Pulmonary artery endothelial cell (primary cell): Measurements from ENCODE around the gene UCN3. TPM values are rescaled to one million over a fixed set of nuclear protein-coding genes. Genes with fewer than 3 reads are reported as not detected.
"Not testable (repeated sequence)": the region's sequence is repeated elsewhere in the genome, so short reads cannot be mapped to it uniquely, and the experiment has no call there.

Experiments
- DNase-seq: peaks from one replicate; pipeline ENCODE4 v3.0.0-alpha.2; 2011; ENCODE audit warnings: low read depth, low spot score
- total RNA-seq: library from RNA; depleted of rRNA; stranded (reverse); fragments of >200 nt; gene quantifications from 2 replicates; pipeline ENCODE4 v1.2.3, GENCODE V29; 2014

The UCN3 gene
- total RNA-seq, 1 donor from 2014 or later: not detected

DNA sequence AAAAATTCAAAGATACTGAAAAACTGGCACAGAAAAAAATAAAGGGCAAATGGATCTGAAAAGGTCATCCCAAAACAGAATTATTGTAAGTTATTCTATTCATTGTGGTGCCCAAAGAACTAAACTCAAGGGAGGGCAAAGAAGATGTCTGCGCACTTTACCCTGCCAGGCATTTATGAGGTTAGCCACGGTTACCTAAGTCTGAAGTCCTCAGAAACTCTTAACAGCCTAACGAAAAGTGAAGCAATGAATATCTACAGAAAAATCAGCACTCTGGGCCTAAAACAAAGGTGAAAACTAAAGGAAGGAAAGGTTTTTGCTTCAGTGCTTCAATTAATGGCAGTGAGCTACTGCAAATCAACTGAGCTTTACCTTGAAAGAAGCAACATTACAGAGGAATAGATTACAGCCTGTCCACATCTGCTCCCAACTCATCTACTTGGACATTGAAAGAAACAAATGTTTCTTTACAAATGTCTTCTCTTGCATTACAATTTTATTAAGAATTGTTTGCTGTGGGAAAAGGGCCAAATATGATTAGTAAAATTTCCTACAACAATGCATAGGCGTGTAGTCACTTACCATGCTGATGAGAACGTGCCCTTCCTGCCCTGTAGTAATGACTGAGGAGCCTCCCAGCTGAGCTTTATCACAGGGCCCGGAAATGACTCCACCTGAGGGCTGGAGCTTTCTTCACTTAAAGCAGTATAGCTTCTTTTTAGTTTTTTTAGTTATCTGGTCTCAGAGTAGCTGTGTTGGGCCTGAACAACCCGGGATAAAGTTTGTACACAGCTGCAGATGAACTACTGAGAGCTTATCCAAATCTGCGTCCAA lies 39.7 kb downstream of the UCN3 start, which contains the start of gene TUBAL3:
Gene TUBAL3 (minus strand): TSS at position 621 of the 834 bp plus-strand sequence. CDS start 36 bp downstream, at position 585.
- DNase-seq: no peak

DNA sequence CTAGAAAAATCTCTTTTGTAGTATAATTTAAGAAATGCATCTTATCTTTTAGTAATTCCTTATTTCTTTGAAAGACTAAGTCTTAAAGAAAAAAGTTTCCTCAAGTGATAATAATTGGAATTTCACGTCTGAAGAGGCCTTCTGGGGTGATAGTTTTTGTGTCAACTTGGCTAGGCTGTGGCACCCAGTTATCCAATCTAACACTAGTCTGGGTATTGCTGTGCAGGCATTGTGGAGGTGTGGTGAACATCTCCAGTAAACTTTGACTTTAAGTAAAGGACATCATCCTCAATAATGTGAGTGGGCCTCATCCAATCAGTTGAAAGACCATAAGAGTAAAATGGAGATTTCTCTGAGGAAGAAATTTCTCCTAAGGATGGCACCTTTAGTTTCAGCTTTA lies 42.2 kb downstream of the UCN3 start:
- DNase-seq: no peak

DNA sequence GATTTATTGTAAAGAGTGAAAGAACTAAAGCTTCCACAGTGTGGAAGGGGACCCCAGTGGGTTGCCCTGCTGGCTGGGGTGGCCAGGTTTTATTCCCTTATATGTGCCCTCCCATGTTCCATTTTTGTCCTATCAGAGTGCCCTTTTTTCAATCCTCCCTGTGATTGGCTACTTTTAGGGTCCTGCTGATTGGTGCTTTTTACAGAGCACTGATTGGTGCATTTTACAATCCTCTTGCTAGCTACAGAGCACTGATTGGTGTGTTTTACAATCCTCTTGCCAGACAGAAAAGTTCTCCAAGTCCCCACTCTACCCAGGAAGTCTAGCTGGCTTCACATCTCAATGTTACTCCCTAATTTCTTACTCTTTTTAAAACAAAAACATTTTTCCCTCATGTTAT lies 46.0 kb downstream of the UCN3 start:
- DNase-seq: not testable (repeated sequence)

DNA sequence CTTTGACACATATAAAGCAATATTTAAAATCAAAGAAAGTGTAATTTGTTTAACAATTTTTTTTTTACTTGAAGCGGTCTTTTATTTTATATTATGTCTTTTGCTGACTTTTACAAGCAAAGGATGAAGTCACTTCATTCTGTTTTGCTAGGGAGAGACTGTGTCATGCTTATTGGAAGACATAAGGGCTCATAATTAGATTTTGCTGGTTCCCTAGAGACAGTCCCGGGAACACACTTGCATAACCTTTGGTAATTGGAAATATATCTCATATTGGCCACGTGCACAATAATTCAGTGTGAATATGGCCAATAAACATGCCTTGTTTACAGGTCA lies 47.1 kb downstream of the UCN3 start:
- no peak for DNase-seq

DNA sequence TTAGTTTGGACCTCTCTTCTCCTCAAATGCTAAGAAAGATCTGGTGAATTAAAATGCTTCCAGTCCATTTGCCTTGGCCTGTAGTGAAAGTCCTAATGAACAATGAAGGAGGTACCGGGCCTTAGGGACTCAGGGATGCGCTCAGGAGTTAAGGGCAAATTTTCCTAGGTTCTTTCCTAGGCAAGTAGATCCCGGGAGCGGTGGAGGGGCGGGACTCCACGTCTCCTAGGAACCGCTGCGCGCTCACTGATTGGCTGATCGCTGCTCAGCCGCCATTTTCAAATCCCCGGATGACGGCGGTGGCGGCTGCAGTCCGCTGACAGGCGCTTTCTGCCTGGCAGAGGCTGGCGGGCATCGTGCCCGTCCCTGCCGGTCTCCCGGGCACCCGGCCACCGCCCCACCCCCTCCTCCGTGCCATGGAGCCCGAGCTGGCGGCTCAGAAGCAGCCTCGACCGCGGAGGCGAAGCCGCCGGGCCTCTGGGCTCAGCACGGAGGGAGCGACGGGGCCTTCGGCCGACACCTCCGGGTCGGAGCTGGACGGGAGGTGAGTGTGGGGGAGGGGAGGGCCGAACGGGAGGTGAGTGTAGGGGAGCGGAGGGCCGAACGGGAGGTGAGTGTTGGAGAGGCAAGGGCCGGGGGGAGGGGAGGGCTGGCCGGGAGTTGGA lies 47.6 kb downstream of the UCN3 start, which contains the start of gene NET1:
Gene NET1 (plus strand): TSS at position 281 of the 665 bp plus-strand sequence. CDS start 136 bp downstream, at position 417.
- peak; percentile 66 for DNase-seq

DNA sequence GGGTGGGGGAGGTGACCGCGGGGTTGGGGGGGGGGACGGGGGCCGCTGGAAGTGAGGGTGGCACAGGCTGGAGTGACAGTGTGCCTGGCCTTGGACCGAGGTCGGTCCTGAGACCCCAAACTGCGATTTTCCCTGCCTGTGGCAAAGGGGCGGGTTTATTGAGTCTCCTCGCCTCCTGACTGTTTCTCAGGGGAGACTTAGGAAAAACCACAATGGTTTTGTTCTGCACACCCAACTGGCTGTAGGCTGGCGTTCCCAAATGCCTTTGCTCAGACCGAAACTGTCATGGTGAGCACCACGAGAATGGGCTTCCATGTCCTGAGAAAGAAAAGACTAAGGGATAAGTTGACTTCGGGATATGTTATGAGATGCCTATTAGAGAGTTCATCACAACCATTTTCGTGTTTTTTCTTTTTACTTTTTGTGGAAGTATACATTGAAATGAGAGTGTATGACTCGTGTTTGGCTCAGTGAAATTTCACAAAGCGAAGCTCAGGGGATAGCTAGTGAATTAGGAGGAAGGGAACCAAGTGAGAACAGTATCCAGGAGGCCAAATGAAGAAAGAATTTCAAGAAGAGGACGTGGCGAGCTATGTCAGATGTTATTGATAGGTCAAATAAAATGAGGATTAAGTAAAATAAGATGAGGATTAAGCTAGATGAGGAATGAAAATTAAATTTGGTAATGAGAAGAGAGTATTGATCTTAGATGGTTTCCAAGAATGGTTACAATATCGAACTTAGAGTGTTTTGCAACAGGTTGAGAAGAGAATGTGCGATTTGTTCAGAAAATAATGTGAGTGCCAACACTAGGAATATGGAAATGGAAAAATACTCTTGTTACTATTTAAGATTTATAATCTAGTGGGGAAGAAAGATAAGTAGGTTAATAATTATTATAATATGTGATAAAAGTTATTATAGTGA lies 48.5 kb downstream of the UCN3 start:
- no peak for DNase-seq

DNA sequence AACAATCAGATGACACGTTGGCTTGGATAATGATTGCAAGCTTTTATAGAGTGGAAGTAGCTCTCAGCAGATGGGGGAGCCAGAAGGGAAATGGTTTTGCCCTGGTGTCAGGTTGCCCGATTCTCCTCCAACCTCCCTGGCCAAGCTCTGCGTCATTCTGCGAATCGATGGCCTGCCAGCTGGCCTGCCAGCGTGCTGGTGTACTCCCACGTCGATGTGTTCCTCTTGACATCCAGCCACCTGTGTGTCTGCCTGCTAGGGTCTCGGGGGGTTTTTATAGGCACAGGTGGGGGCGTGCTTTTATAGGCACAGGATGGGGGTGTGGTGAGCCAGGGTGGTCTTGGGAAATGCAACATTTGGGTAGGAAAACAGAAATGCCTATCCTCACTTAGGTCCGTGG lies 52.2 kb downstream of the UCN3 start:
- DNase-seq: no peak

DNA sequence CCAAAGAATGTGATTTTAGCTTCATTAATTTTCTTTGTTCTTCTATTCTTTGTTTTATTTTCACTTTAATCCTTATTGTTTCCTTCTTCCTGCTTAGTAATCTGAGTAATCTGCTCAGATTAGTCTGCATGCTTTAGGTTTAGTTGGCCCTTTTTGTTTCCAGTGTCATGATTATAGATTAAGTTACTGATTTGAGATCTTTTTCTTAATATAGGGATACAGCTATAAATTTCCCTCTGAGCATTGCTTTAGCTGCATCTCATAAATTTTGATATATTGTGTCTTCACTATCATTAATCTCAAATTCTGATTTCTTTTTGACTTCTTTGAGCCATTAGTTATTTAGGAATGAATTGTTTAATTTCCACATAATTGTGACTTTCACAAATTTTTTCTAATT lies 53.8 kb downstream of the UCN3 start:
- DNase-seq: no peak

DNA sequence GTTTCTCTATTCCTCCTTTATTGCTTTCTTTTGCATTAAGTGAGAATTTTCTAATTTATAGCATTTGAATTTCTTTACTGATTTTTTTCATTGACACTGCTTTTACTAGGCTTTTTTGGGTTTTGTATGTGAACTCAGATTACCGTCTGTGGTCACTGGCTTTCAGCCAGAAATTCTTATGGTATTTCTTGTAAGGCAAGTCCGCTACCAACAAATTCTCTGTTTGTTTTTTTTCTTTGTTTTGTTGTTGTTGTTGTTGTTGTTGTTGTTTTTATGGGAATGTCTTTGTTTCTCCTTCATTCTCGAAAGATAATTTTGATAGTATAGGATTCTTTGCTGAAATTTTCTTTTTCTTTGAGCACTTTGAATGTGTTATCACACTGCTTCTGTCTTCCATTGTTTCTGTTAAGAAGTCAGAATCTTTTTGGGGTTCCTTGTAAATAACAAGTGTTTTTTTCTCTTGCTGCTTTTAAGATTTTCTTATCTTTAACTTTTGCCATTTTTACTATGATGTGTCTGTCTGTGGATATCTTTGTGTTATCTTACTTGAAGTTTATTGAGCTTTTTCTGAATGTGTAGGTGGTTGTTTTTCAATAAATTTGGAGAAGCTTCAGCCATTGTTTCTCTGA lies 54.8 kb downstream of the UCN3 start:
- no peak for DNase-seq

DNA sequence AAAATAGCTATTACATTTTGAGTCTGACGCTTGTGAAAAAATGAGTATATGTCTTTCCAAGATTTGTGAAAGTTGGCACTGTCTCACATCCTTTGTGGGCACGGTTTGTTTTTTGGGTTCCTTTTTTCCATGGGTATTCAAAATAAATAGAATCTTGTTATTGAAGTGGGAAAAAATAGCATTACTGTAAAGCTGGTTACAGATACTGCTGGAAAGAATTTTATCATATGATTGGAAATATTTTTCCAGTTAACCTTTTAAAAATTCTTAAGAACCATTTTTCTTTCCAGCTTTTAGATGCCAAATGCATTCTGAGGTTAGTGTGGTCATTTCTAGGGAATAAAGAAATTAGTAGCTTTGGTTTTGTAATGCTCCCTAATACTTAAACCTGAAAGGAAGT lies 59.0 kb downstream of the UCN3 start:
- DNase-seq: no peak

Other genes starting within 250 kb of the UCN3 start
- not detected in 2 replicates for gene AKR1C8, start 179.8 kb upstream of the UCN3 start, total RNA-seq
- gene AKR1C4, start 168.1 kb upstream of the UCN3 start, total RNA-seq: not detected in 2 replicates
- 0.11 and 0.73 TPM in 2 replicates for gene TUBAL3, start 39.9 kb downstream of the UCN3 start, total RNA-seq
- 35.3 and 44.1 TPM in 2 replicates for gene NET1, start 47.6 kb downstream of the UCN3 start, total RNA-seq
- gene CALML5, start 134.6 kb downstream of the UCN3 start, total RNA-seq: not detected in 2 replicates
- not detected in 2 replicates for gene CALML3, start 160.0 kb downstream of the UCN3 start, total RNA-seq